A673 (cell line): Measurements from ENCODE around the gene FGF14. TPM values are rescaled to one million over a fixed set of nuclear protein-coding genes. Genes with fewer than 3 reads are reported as not detected.

ENCODE experiments used
- BruUV-seq: library from RNA; stranded (reverse); fragments of 400-500 nt; replicated peaks from 2 replicates; lab custom pipeline; 2021; lab: Mats Ljungman, UMichigan
- CTCF ChIA-PET: fragments of 300-600 bp; sonication (Branson Sonifier 250); formaldehyde crosslinking; loops from one replicate; lab custom pipeline; 2022; ENCODE audit warnings: antibody characterized with exemption; lab: Charles Lee
- POLR2A ChIA-PET: fragments of 300-600 bp; sonication (Branson Sonifier 250); formaldehyde crosslinking; loops from one replicate; lab custom pipeline; 2022; ENCODE audit warnings: antibody characterized with exemption; ENCODE audit not compliant: low non-redundant PET; lab: Charles Lee
- DNase-seq: peaks from one replicate; pipeline ENCODE4 v3.0.0-alpha.2; 2015; ENCODE audit warnings: low spot score
- H3K27ac ChIP-seq: fragments of 200-600 bp; sonication (generic); 2 replicates; pipeline ENCODE4 v1.5.1; 2016; ENCODE audit warnings: mixed run types, low read depth, mild to moderate bottlenecking, mixed read lengths, antibody characterized with exemption, low read length; ENCODE audit not compliant: poor library complexity, severe bottlenecking
- H3K27me3 ChIP-seq: fragments of 200-600 bp; sonication (generic); replicated peaks from 2 replicates; pipeline ENCODE4 v1.6.1; 2017; ENCODE audit warnings: mixed run types, low read depth, mild to moderate bottlenecking, mixed read lengths, antibody characterized with exemption, low read length; ENCODE audit not compliant: insufficient read depth, poor library complexity
- H3K36me3 ChIP-seq: fragments of 200-600 bp; sonication (generic); 2 replicates; pipeline ENCODE4 v1.6.1; 2016; ENCODE audit warnings: mixed run types, mild to moderate bottlenecking, mixed read lengths, antibody characterized with exemption, low read length; ENCODE audit not compliant: insufficient read depth, poor library complexity, severe bottlenecking
- H3K4me1 ChIP-seq: fragments of 200-600 bp; sonication (generic); 2 replicates; pipeline ENCODE4 v1.6.1; 2017; ENCODE audit warnings: mixed run types, mild to moderate bottlenecking, mixed read lengths, antibody characterized with exemption, low read length; ENCODE audit not compliant: insufficient read depth, poor library complexity, severe bottlenecking
- H3K4me3 ChIP-seq: fragments of 200-600 bp; sonication (generic); 2 replicates; pipeline ENCODE4 v1.5.1; 2016; ENCODE audit warnings: low read depth, mixed run types, mild to moderate bottlenecking, mixed read lengths, low read length; ENCODE audit not compliant: poor library complexity, severe bottlenecking
- H3K9me3 ChIP-seq: fragments of 200-600 bp; sonication (generic); 2 replicates; pipeline ENCODE4 v1.6.1; 2016; ENCODE audit warnings: mixed run types, low read depth, mild to moderate bottlenecking, mixed read lengths, antibody characterized with exemption, low read length; ENCODE audit not compliant: poor library complexity, severe bottlenecking
- CTCF ChIP-seq: fragments of 300-800, 200-600 bp; sonication (generic); conservative IDR thresholded peaks from 2 replicates; pipeline ENCODE4 v1.5.1; 2017; ENCODE audit warnings: low read depth, mild to moderate bottlenecking, antibody characterized with exemption, low read length, moderate library complexity, mixed read lengths
- EZH2 ChIP-seq: fragments of 200-600 bp; sonication (generic); IDR thresholded peaks from 2 replicates; pipeline ENCODE4 v1.6.1; 2017; ENCODE audit warnings: borderline replicate concordance, low read depth, mild to moderate bottlenecking, mixed read lengths, antibody characterized with exemption, low read length; ENCODE audit not compliant: poor library complexity, severe bottlenecking
- intact Hi-C: fragments of 100-400 bp; cut with micrococcal nuclease; formaldehyde crosslinking; loops from one replicate; pipeline ENCODE4 v1.10.0; 2022; ENCODE audit not compliant: unreplicated experiment
- total RNA-seq: library from RNA; stranded (reverse); gene quantifications from 2 replicates; pipeline ENCODE4 v1.2.3, GENCODE V29; 2021

FGF14 gene
- total RNA-seq, 1 experiment from 2014 or later = 19.7 TPM

- H3K27ac ChIP-seq = no peak overlapping the region
- no TSS peak for BruUV-seq
- no peaks in the 10 kb centered on the region for H3K9me3 ChIP-seq
- H3K4me3 ChIP-seq = no peak overlapping the region
- ChIA-PET CTCF (interaction anchor here (0.6 kb wide), 1 partner anchor 326 kb away, joined by 3 read pairs; no protein-coding TSS in a partner anchor), POLR2A (no interaction called here)
- no peaks in the 10 kb centered on the region for H3K27me3 ChIP-seq
- H3K36me3 ChIP-seq = no peaks in the 10 kb centered on the region
- no peak for DNase-seq
- intact Hi-C loops = no loop called here
- peaks cover 47% of the 10 kb centered on the region for H3K4me1 ChIP-seq
- TF ChIP-seq EZH2 = no peak
- TF ChIP-seq CTCF = no peak
These were observed 274.7 kb downstream of the FGF14 start for GRCh38 chr13:102127153-102127552.

- POLR2A ChIA-PET = no interaction called here
- CTCF ChIA-PET = no interaction called here
These were observed 279.7 kb downstream of the FGF14 start for GRCh38 chr13:102122147-102122546.

GRCh38 chr13:102117175-102117831 lies 284.5 kb downstream of the FGF14 start:
- Histone ChIP-seq H3K4me1 (no peaks in the 10 kb centered on the region), H3K27ac (no peak overlapping the region), H3K9me3 (no peaks in the 10 kb centered on the region), H3K27me3 (no peaks in the 10 kb centered on the region), H3K4me3 (no peak overlapping the region), H3K36me3 (no peaks in the 10 kb centered on the region)
- DNase-seq = no peak
- TF ChIP-seq EZH2 (no peak), CTCF (no peak)
- BruUV-seq = no TSS peak
- intact Hi-C loops = no loop called here
- ChIA-PET POLR2A (no interaction called here), CTCF (no interaction called here)

More at GRCh38 chr13:102122147-102122546, 279.7 kb downstream of the FGF14 start:
- H3K4me3 ChIP-seq = no peak overlapping the region
- H3K9me3 ChIP-seq = no peaks in the 10 kb centered on the region
- H3K4me1 ChIP-seq = peaks cover 1% of the 10 kb centered on the region
- H3K27me3 ChIP-seq = no peaks in the 10 kb centered on the region
- no TSS peak for BruUV-seq
- intact Hi-C loops = no loop called here
- H3K27ac ChIP-seq = no peak overlapping the region
- TF ChIP-seq CTCF = no peak
- no peaks in the 10 kb centered on the region for H3K36me3 ChIP-seq
- DNase-seq = no peak
